GM19438 (cell line): Measurements from ENCODE around the gene CHRND.

Source experiments
- ATAC-seq: cut with Tn5 transposase; IDR thresholded peaks from one replicate; pipeline ENCODE4 v1.9.1; 2021; ENCODE audit warnings: low read depth; ENCODE audit not compliant: unreplicated experiment

Gene CHRND

DNA sequence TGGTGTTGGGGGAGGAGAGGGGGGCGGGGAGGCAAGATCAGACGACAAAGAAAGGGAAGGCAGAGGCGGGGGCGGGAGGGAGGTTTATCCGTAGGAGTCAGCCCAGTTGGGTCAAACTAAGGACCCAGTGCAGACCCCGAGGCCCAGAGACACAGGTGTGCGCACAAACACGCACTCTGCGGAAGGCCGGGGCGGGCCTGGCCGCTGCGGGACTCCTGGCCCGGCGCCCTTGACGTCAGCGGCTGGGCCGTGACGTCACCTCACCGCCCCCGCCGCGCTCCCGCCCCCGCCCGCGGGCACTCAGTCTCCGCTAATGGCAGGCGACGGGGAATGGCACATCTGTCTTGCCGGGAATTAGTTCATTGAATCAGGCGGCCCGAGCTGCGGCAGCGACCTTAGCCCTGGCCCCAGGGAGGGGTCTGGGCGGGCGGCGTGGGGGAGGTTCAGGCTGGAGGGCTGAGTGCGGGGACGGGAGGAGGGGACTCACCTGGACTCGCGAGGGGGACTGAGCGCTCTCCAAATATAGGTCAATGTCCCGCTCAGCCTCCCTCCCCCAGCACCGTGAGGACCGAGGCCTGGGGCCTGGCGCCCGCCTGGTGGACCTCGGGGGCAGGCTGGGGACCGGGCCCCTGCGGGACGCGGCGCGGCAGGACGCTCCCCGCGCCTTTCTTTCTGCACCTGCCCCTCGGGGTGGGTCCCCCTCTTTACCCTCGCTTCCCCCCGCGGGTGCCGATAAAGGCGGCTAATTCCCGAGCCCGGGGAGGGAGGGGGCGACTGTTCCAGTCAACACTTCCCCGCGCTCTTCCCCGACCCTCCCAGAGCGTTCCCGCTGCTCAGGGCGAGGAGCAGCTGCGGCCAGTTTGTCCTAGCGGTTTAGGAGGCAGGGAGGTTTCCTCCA, 22.8 kb upstream of the CHRND start:
- ATAC-seq: no peak

DNA sequence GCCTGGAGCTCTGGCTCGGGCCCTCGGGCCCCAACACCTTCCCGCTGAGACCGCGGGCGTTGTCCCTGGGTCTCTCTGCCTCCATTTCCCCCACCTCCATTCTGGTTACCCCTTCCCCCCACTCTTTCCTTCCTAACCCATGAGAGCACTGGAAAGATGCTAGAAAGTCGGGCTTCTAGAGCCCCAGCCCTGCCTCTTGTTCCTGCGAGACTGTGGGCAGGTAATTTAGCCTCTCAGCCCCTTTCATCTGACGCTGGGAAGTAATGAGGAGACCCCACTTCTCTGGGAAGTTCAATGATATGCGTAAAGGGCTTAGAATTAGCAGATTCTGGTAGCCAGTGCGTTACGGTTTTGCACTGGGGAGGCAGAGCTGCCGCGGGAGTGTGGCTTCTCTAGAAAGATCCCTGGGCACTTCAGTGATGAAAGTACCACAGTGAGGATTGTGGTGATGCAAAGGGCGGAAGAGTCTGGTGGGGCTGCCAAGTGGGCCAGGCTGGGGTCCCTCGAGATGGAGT, 22.1 kb upstream of the CHRND start:
- ATAC-seq: no peak

DNA sequence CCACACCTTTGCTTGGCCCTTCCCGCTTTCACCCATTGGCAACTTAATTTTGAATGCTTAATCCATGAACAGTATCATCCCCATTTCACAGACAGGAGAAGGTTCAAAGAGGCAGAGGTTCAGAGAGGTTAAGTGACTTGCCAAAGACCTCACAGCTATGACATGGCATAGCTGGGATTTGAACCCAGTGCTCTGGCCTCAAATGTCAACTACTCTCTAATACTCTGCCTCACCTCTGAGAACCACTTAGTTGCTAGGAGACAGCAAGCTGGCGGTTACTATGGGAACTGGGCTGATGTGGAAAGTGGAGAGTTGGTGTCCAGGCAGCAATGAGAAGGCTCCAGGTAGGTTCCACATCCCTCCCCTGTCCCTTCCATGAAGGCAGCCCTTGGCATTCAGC, 21.5 kb upstream of the CHRND start:
- no peak for ATAC-seq

DNA sequence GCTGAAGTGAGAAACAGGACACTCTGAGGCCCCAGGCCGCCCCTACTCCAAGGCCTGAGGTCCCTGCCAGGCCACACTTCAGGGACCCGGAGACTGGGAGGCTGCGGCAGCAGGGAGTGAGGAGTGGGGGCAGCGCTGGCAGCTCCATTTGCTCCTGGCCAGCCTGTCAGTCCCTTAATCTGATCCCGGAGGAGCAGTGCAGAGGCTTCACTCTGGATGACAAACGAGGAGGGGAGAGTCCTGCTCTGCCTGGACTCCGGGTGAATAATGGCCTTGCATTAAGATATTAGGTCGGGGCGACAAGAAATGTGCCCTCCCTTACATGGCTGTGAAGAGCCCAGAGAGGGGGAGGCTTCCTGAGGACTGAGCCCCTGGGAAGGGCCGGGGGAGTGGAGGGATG, 20.1 kb upstream of the CHRND start:
- no peak for ATAC-seq

DNA sequence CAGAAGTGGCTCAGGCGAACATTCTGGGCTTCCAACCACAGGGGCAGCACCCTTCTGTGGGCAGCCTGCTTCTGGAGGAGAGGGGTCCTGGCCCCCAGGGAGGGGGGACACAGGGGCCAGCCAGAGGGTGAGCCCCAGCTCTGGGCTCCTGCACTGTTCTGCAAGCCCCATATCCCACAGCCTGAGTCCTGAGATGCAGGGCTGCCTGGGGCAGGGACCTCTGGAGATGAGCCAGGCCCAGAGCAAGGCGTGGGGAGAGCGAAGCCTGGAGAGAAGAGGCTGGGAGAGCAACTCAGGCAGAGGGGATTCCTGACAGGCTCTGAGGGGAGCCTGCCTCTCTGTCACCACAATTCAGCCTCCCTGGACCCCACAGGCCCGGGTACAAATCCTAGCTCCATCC, 19.3 kb upstream of the CHRND start:
- ATAC-seq: no peak

DNA sequence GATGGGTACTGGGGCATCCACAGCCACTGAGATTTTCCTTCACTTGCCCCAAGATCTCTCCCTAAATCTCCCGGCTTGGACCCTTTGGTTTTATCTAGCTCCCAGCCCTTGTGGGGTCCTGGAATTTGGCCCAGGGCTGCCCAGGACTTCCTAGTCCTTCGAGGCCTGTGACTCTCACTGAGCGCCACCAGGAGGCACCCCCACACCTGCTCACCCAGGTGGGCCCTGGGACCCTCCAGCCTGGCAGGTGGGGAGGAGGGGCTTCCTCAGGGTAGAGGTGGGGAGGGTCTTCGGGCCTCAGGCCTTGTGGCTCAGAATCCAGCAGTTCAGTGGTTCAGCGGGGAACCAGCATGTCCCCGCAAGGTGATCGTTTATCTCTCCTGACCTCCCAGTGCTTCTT, 17.7 kb upstream of the CHRND start:
- ATAC-seq: no peak

DNA sequence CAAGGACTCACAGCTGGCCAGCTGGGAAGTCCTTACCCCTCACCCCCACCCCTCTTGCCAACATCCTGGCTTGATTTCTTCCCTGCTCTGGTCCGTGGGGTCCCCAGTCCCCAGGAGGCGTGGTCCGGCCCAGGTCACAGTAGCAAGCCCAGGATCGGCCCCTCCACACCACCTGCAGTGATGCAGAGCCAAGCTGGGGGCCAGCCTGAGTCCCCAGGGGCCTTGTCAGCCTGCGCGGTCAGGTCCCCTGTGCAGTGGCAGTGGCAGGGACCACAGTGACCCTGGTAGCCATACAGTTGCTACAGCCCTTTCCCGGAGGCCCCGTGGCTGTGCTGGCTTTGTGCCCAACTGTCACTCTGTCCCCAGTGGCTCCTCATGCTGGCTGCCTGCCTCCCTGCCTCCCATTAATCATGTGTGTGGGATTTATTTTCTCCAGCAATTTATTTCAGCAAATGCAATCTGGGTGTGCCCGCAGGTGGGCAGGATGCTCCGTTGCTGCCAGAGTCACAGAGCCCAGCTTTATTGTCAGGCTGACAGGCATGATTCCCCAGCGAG, 14.5 kb upstream of the CHRND start:
- no peak for ATAC-seq

DNA sequence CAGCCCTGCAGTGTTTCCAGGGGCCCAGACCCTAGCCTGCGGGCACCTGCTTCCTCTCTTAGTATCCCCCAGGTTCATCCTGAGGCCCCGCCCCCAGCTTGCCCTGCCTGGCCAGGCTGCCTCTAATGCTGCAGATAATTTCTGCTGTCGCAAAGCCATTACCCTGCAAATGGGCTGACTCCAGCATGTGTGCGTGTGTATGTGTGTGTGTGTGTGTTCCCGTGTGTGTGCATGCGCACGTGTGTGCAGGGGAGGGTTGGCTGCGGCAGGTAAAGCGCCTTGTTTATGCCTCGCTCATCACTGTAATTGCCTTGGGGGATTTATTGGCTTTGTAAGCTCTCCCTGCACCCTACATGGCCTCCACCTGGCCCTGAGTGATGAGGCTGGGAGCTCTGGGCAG, 13.4 kb upstream of the CHRND start:
- no peak for ATAC-seq

DNA sequence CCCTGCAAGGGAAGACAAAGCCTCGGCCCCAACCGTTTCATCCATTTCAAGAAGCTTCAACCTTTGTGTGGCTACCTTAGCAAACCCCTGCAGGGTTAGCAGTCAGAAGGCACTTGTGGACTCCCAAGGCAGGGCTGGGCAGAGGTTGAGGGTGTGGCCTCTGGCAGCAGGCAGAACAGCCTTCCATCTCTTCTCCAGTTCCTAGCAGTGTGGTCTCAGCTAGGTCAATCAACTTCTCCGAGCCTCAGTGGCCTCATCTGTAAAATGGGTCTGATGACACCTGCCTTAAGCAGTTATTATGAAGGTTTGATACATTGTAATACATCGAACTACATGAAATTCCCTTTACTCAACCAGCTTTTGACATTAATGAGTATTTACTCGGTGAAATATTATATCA, 12.6 kb upstream of the CHRND start:
- ATAC-seq: no peak

DNA sequence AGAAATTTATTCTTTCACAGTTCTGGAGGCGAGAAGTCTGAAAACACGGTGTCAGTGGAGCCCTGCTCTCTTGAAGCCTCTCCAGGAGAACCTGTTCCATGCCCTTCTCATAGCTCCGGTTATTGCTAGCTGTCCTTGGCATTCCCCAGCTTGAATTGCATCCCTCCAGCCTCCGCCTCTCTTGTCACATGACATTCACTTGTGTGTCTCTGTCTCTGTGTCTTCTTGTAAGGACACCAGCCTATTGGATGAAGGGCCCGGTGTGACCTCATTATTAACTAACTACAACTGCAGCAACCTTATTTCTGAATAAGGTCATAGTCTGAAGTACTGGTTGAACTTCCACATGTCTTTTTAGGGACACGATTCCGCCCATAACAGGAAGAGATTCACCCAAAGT, 10.3 kb upstream of the CHRND start:
- no peak for ATAC-seq

DNA sequence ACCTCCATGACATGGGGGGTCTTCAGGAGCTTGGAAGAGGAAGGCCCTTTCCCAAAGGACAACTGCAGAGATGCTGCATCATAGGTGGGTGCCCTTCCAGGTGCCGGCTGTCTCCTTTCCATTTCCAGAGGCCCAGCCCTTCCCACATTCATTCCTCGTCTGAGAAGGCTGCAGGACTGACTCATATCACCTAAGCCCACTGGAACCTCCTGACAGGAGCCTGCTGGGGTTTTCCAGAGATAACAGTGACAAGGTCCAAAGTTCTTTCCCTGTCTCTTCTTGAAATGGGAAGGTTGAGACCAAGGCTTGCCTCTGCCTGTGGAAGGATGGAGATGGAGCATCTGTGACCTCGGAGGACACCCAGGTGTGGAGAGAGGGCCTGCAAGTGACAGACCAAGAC, 9.4 kb upstream of the CHRND start:
- no peak for ATAC-seq

DNA sequence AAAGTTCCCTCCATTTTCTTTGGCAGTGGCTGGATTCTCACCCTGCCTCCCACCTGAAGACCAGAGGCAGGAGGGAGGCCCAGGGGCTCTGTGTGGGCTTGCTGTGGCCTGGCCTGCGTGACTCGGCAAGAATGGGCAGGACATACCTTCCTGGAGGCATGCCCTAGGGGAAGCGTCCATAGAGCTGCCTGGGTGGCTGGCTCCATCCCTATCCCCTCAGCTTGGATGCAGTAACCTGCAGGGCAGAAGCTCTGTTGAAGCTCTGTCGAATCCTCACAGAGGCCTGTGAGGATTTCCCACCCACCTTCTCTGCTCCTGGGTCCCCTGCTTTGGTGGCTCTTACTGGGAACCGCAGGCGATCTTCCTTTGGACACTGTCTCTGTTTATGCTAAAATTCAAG, 7.1 kb upstream of the CHRND start:
- no peak for ATAC-seq

DNA sequence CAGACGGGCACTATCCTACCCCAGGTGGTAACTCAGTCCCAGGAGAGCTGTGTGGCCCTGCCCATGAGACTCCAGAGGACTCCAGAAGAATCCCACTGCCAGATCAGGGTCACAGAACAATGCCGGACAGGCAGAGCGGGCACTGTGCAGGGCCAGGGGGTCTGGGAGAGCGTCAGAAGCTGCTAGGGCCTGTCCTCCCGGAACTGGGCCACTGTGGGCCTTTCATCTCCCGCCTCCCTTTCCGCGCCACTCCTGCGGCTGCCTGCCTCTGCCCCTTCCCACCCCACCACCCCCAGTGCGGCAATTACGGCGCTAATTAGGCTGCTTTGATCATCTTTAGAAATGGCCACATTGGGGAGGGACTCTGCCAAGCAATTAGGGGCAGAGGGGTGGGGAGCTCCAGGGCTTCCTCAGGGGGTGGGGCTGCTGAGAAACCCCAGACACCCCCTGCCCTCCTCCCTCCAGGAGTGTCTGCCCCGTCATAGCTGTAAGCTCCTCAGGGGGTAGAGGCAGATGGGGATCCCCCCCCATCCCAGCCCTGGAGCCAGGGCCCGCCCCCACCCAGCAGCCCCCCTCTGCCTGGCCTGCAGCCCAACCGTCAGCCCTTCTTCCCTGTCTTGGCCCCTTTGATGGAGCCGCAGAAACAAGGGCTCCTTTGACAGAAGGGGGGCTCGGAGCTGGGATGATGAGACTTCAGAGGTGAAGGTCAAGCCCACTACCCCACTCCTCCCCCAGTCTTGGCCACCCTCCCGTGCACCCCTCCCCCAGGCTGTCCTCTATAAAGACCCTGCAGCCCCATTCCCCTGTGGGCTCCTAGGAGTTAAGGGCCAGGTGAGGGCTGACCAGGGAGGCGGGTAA, 6.2 kb upstream of the CHRND start, which contains the start of gene PRSS56:
PRSS56 (plus strand) TSS at position 808 of the 858 bp plus-strand sequence. CDS start 211 bp downstream, outside the sequence.
- ATAC-seq: no peak

DNA sequence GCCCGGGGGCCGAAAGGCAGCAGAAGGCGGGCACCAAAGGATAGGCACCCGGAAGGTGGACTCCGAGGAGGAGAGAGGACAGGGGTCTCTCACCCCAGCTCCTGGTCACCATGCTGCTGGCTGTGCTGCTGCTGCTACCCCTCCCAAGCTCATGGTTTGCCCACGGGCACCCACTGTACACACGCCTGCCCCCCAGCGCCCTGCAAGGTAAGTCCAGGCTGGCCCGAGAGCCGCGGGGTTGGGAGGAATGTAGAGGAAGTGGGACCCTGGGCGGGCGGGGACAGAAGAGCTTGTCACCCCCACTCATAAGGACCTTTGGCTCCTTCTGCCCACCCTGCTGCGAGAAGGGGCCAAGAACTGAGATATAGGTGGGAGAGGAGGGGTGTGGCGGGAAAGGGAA, 5.5 kb upstream of the CHRND start:
- ATAC-seq: no peak

DNA sequence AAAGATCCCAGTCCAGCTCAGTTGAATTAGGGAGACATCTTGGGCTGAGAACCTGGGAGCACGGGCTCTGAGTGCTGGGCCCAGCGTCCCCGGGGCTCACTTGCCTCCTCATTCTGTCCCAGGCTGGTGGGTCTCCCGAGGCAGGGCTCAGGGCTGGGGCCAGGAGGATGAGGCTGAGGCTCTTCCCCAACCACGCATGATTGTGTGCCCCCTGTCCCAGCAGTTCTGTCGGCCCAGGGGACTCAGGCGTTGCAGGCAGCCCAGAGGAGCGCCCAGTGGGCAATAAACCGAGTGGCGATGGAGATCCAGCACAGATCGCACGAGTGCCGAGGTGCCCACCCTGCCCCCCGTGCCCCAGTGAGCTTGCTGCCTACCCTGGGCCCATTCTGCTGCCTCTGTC, 4.9 kb upstream of the CHRND start:
- ATAC-seq: no peak

DNA sequence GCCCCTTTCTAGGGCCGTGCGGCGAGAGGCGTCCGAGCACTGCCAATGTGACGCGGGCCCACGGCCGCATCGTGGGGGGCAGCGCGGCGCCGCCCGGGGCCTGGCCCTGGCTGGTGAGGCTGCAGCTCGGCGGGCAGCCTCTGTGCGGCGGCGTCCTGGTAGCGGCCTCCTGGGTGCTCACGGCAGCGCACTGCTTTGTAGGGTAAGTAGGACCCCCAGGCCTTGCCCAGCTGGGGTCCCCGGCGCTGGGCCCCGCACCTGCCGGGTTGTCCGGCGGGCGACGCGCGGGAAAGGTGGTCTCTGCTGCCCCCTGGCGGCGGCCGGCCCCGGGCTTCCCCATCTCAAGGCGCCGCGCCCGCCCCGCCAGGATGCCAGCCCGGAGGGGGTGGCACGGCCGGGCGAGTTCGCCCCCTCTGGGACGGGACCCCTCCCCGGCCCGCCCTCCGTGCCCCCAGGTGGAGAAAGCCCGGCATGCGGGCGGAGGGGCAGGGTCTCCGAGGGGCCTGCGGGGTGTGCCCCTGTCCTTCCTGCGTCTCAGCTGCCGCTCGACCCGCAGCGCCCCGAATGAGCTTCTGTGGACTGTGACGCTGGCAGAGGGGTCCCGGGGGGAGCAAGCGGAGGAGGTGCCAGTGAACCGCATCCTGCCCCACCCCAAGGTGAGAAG, 3.9 kb upstream of the CHRND start:
- no peak for ATAC-seq

DNA sequence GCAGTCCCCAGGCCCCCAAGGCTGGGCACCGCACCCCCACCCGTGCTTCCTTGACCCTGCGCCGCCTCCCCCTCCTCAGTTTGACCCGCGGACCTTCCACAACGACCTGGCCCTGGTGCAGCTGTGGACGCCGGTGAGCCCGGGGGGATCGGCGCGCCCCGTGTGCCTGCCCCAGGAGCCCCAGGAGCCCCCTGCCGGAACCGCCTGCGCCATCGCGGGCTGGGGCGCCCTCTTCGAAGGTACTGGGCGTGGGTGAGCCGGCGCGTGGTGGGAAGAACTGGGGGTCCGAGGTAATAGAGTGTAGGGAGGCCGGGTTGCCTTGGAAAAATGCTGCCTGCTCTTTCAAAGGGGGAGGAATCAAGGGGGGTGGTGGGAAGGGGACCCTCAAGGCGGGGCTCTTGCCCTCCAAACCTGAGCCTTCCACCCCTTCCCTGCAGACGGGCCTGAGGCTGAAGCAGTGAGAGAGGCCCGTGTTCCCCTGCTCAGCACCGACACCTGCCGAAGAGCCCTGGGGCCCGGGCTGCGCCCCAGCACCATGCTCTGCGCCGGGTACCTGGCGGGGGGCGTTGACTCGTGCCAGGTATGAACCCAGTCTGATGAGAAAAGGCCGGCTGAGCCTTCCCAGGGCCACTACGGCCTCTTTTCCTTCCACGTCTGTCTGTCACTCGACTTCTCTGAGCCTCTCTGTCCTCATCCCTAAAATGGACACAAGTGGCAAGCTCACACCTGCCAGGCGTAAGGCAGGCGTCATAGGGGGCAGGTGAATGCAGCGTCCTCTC, 3.1 kb upstream of the CHRND start:
- ATAC-seq: no peak

DNA sequence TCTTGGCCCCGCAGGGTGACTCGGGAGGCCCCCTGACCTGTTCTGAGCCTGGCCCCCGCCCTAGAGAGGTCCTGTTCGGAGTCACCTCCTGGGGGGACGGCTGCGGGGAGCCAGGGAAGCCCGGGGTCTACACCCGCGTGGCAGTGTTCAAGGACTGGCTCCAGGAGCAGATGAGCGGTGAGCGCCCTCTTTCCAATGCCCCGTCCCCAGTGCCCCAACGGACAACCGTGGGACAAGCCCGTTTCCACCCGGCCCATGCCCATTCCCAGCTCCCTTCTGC, 2.6 kb upstream of the CHRND start:
- ATAC-seq: no peak

DNA sequence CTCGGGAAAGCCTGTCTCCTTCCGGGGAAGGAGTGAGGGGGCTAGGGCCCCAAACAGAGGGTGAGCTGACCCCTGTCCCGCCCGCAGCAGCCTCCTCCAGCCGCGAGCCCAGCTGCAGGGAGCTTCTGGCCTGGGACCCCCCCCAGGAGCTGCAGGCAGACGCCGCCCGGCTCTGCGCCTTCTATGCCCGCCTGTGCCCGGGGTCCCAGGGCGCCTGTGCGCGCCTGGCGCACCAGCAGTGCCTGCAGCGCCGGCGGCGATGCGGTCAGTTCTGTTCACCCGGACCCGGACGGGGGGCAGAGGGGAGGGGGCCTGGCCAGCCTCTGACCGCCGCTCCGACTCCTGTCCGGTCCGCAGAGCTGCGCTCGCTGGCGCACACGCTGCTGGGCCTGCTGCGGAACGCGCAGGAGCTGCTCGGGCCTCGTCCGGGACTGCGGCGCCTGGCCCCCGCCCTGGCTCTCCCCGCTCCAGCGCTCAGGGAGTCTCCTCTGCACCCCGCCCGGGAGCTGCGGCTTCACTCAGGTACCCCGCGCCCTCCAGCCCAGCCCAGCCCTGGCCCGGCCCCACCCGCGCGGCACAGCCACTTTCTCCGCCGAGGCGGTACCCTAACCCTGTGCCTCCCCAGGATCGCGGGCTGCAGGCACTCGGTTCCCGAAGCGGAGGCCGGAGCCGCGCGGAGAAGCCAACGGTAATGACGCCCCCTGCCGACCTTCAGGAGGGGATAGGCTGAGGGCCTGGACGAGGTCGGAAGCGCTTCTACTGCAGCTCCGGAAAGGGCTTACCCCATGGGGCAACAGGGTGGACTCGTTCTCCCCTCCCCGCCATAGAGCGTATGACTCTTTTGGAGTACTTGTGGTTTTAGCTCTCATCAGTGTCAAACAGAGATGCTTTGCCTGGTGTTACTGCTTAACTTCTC, 2.0 kb upstream of the CHRND start:
- ATAC-seq: no peak
